GM18870 (cell line): Measurements from ENCODE around the gene OSTF1.
A peak's percentile ranks its signal among the peaks of the same experiment; 100 is the strongest.

Source experiments
- ATAC-seq: cut with Tn5 transposase; IDR thresholded peaks from one replicate; pipeline ENCODE4 v1.9.1; 2021; ENCODE audit warnings: moderate library complexity; ENCODE audit not compliant: unreplicated experiment

The OSTF1 gene, protein sequence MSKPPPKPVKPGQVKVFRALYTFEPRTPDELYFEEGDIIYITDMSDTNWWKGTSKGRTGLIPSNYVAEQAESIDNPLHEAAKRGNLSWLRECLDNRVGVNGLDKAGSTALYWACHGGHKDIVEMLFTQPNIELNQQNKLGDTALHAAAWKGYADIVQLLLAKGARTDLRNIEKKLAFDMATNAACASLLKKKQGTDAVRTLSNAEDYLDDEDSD

DNA sequence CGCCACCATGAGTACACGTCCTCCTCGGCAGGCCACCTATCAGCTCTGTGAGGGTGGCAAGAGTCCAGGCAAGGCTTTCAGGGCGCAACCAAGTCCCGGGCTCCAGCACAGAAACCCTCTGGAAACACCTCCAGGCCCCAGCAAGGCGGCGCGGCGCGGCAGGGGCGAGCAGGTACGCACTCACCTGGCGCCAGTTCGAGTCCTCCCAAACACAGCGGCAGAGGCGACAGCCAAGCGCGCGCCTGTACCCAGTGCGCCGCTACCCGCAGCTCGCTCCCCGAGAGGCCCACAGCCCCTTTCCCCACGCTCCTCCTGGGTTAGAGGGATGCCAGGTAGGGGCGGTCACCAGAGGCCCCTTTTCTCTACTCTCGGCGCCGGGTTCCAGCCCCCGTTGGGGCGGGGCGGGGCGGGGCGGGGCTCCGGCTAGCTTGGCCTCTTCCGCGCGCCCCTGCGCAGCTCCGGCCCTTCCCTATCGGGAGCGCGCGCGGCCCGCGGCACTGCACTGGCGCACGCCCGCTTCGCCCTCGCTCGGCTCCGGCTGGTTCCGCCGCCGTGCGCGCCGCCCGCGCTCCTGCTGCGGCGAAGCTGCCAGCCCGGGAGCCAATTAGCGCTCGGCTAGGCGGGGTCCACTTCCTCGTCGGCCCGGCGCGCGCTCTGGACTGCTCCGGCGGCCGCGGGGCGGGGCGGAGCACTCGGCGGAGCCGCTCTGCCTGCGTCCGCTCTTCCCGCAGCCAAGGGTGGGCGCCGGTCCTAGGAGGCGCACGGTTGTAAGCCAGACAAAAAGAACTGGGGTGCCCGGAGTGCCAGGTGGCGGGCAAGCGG is at the start of gene OSTF1, which contains the start of gene NMRK1:
OSTF1 (plus strand) TSS at position 691 of the 822 bp plus-strand sequence. CDS start 179 bp downstream, outside the sequence.
NMRK1 (minus strand) TSS at position 332 of the 822 bp plus-strand sequence. CDS start 5,040 bp downstream, outside the sequence.
- peak; percentile 57 for ATAC-seq

DNA sequence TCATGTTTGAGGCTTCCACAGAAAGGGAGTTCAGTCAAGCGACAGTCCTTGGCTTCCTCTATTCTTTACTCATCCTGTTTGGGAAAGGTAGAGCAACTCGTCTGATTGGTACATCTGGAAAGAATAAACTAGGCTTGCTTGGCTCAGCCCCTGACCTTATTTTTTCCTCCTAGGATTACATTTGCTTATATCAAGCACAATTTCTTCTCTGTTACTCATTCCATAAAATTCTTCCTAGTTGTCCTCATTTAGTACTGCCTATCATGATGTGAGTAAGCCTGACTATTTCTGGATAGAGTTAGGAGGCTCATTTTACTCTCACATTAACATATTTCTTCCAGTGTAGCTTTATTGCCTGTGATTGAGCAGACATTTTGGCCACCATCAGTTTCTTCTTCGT is 49.3 kb upstream of the OSTF1 start:
- ATAC-seq, result no peak

GRCh38 chr9:75039801-75040200 is 48.5 kb upstream of the OSTF1 start:
- no peak for ATAC-seq

GRCh38 chr9:75041041-75041440 is 47.3 kb upstream of the OSTF1 start:
- no peak for ATAC-seq

DNA sequence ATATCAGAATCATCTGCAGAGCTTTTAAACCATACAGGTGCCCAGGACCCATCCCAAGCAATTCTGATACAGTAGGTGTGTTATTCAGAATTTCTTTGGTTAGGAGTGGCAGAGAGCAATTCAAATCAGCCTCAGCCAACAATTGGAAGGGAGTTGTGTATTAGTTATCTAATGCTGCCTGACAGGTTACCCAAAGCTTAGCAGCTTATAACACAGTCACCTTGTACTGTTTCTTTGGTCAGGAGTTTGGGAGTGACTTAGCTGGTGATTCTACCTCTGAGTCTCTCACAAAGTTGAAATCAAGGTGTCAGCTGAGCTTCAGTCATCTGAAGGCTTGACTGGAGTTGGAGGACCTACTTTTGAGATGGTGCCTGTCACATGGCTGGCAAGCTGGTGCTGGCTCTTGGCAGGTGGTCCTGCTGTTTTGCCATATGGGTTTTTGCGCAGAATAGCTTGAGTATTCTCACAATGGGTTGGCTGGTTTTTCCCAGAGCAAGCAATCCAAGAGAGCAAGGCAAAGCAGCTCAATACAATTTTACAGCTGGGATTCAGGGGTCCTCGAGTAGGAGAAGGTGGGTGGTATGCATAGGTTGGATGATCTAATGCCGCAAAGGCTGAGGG is 41.5 kb upstream of the OSTF1 start:
- ATAC-seq, result no peak

- no peak for ATAC-seq
Measured at GRCh38 chr9:75047506-75047905, 40.8 kb upstream of the OSTF1 start.

DNA sequence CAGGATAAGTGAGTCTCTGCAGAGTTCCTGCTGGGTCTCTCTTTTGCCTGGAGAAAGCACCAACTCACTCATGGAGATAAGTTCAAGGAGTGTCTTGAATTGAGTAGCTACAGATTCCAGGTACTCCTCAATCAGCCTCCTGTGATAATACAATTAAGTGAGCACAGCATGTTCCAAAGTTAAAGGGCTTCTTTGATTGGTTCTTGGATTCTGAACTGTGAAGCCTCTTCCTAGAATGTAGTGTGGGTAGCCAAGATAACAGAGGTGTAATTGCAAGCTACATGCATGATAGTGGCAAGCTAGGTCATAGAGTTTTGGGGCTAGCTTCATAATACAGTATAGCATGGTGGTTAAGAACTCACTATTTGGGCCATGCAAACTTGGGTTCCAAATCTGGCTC is 37.0 kb upstream of the OSTF1 start:
- no peak for ATAC-seq

DNA sequence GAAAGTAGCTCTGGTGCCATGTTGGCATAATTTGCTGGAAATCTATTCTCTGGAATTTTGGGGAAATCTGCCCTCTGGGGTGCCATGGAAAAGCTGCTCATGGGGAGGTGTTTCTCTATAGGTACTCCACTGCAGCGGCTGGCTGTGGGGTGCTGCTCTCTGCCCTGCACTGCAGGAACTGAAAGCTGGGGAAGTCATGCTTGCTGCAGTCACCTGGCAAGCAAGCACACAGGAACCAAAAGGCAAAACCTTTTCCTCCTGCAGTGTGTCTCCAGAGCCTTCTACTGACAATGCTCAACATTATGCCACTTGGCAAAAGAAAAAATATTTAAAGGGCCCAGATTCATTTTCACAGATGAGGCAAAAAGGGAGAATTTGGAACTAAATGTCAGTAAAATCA is 34.4 kb upstream of the OSTF1 start:
- ATAC-seq, result peak; percentile 89

- ATAC-seq, result no peak
Measured at GRCh38 chr9:75054368-75055001, 33.8 kb upstream of the OSTF1 start.

- ATAC-seq, result no peak
Measured at GRCh38 chr9:75061169-75061568, 27.1 kb upstream of the OSTF1 start.

GRCh38 chr9:75063556-75064305 is 24.6 kb upstream of the OSTF1 start:
- ATAC-seq, result no peak

DNA sequence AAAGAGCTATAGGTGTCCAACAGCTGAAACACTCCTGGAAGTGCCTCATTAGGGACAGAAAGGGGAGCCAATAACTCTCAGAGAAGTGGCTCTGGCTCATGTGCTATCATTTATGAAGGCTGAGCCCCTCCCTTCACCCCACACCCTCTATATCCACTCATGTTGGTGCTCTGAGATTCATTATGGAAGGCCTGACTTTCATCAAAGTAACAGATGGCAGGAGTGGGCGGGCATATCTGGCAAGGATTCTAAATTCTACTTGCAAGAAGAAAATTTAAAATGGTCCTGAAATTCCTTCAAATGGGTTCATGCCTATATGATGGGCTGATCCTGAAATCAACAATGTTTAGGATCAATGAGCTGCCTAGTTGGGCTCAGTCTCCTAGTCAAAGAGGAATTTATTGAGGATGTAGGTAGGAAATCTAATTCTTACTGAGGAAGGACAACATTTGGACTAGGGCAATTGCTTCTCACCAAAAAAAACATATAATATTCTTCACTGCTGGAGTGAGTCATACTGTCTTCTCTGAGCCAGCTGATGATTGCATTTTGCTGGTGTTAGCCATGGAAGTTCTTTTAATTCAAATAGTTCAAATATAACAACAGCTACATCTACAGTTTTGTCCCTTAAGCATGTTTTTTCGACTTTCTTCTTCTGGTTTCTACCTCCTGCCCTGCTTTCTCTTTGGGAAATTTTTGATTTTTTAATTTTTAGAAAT is 23.8 kb upstream of the OSTF1 start:
- ATAC-seq, result no peak

DNA sequence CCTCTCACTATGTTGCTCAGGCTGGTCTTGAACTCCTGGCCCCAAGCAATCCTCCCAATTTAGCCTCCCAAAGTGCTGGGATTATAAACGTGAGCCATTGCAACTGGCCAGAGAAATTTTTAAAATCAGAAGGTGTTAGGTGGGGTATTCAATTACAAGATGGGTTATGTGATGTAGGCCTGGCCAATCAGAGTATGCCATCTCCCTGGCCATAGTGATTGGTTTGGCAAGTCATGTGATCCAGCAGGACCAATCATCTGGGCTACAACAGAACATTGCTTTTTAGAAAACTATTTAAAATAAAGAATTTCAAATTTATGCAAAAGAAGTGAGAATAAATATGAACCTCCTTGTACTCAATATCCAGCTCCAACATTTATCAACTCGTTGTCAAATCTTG is 22.8 kb upstream of the OSTF1 start:
- ATAC-seq, result no peak

DNA sequence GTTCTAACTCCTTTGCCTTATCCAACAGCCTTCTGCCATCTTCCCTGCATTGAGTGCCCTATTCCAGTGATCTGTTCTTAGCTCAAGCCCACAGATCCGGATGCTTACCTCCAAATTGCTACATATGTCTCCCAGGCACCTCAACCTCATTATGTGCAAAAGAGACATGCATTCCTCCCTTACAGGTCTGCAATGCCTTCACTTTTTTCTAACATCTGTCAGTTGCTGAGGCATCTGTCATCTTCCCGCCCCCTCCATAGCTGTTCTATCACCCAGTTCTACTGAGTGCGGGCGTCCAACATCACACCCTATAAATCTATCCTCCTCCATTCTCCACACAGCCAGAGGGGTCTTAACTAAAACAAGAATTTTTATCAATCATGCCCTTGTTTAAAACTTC is 20.4 kb upstream of the OSTF1 start:
- ATAC-seq, result no peak

GRCh38 chr9:75069171-75069570 is 19.1 kb upstream of the OSTF1 start:
- no peak for ATAC-seq

GRCh38 chr9:75071530-75072122 is 16.7 kb upstream of the OSTF1 start:
- ATAC-seq, result peak; percentile 59

- no peak for ATAC-seq
Measured at GRCh38 chr9:75072895-75073294, 15.4 kb upstream of the OSTF1 start.

DNA sequence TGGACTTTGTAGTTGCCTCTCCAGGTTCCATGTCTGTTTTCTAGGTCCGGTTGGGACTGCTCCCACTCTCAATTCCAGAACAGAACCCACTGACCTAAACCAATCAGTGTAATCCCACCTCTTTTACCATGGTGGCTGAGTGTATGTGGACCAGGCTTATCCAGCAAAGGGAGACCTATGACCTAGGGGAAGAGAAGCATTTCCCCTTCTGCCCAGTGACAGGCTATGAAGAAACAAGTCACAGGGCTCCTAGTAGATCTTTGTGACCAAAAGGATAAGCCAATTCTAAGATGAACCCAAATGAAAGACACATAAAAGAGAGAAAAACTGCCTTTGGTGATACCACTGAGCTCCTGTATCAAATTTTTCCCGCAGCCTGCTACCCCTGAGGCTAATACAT is 6.7 kb upstream of the OSTF1 start:
- no peak for ATAC-seq

GRCh38 chr9:75083188-75083970 is 4.9 kb upstream of the OSTF1 start:
- no peak for ATAC-seq
